Gastroesophageal sphincter (tissue), 3 donors: Measurements from ENCODE around the gene PLCB1.

Source experiments
- POLR2A ChIP-seq, 2 donors: fragments of 450-650 bp; IDR thresholded peaks; one replicate each; pipeline ENCODE4 v1.6.1; 2017; ENCODE audit warnings: antibody characterized with exemption in 2 of 2, mild to moderate bottlenecking in 2 of 2, moderate library complexity in 1 of 2
- POLR2AphosphoS5 ChIP-seq: sonication (generic); formaldehyde crosslinking; IDR thresholded peaks from one replicate; pipeline ENCODE4 v1.6.1; 2017; ENCODE audit warnings: antibody characterized with exemption
- TF ChIP-seq, protein P1 (sequence below), 4 experiments: fragments of 200-600 bp in 2 of 4; fragments of 450-650 bp in 2 of 4; sonication (generic) in 1 of 4; IDR thresholded peaks; one replicate each; pipeline ENCODE4 v1.5.1; 2017 to 2019; ENCODE audit warnings: antibody characterized with exemption in 4 of 4, mild to moderate bottlenecking in 2 of 4, moderate library complexity in 2 of 4

DNA sequence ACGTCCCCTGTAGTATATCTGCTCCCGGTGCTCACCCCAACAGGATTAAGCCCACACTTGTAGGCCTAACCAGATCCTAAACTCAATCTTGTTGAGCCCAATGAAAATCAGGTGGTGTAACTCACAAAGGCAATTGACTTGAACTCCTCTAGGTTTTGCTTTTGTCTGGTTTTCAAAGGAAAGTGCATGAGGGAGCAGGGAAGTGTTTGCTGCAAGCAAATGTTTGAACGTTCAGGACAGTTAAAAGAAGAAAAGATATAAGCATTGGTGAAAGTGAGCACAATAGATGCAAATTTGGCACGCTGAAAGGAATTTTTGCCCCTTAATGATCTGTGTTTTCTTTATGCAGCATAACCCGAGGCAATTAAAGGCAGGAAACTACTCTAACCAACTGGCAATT is 212.6 kb downstream of the PLCB1 start:
- TF ChIP-seq, protein P1, sequence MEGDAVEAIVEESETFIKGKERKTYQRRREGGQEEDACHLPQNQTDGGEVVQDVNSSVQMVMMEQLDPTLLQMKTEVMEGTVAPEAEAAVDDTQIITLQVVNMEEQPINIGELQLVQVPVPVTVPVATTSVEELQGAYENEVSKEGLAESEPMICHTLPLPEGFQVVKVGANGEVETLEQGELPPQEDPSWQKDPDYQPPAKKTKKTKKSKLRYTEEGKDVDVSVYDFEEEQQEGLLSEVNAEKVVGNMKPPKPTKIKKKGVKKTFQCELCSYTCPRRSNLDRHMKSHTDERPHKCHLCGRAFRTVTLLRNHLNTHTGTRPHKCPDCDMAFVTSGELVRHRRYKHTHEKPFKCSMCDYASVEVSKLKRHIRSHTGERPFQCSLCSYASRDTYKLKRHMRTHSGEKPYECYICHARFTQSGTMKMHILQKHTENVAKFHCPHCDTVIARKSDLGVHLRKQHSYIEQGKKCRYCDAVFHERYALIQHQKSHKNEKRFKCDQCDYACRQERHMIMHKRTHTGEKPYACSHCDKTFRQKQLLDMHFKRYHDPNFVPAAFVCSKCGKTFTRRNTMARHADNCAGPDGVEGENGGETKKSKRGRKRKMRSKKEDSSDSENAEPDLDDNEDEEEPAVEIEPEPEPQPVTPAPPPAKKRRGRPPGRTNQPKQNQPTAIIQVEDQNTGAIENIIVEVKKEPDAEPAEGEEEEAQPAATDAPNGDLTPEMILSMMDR (IDR thresholded peaks at IDR 0.05) = no peak
- no peak for TF ChIP-seq POLR2A (IDR thresholded peaks at IDR 0.05)
- no peak for TF ChIP-seq POLR2AphosphoS5
